Measurements from ENCODE around the gene PDCL2.

The PDCL2 gene

DNA sequence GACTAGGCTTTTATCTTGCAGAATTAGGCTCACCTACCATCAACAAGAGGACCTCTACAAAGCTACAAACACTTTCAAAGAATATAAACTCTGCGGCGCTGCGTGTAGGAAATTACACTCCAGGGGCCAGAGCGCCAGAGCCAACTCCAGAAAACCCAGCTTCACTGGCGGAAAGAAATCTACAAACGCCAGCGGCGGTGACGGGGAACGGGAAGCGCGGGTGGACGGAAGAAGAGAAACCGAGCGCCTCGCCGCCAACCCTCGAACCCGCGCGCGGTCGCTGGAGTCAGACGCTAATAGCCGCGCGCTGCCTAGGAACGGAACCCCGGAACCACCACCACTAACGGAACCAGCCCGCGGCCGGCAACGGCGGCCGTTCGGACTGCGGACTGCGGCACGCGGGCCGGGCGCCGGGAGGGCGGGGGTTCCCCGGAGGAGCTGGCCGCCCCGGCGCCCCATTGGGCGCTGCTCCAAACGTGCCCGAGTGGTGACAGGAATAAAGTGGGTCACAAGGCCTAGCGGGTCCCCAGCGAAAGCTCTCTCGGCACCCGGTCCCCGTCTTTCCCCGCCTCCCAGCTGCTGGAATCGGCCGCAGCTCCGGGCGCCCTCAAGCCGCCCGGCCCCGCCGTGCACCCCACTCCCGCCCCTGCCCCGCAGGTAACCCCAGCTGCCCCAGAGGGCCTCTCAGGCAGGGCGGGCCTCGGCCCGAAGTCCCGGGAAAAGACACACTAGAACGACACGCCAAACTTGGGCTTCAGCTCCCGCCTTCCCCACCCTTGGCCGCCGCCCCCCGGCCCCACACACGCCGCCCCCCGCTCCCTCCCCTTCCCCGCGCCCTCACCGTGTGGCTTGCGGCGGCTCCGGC lies 46.2 kb downstream of the PDCL2 start:
- CTCF ChIA-PET: interaction anchor here (0.6 to 2.3 kb wide), 12 partner anchors 10 to 200 kb away, joined by 3 to 11 read pairs (median 4); no protein-coding TSS in a partner anchor
- no peak for DNase-seq (ENCODE audit: low read depth, low spot score)
- POLR2A ChIA-PET: interaction anchor here (1.1 to 3.5 kb wide), 4 partner anchors 100 to 200 kb away, joined by 4 to 17 read pairs (median 9); partner anchors contain the start of genes SRD5A3 and TMEM165
- TF ChIP-seq, protein P1, sequence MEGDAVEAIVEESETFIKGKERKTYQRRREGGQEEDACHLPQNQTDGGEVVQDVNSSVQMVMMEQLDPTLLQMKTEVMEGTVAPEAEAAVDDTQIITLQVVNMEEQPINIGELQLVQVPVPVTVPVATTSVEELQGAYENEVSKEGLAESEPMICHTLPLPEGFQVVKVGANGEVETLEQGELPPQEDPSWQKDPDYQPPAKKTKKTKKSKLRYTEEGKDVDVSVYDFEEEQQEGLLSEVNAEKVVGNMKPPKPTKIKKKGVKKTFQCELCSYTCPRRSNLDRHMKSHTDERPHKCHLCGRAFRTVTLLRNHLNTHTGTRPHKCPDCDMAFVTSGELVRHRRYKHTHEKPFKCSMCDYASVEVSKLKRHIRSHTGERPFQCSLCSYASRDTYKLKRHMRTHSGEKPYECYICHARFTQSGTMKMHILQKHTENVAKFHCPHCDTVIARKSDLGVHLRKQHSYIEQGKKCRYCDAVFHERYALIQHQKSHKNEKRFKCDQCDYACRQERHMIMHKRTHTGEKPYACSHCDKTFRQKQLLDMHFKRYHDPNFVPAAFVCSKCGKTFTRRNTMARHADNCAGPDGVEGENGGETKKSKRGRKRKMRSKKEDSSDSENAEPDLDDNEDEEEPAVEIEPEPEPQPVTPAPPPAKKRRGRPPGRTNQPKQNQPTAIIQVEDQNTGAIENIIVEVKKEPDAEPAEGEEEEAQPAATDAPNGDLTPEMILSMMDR (IDR thresholded peaks at IDR 0.05; ENCODE audit: insufficient read depth, low read length, missing control alignments): no peak
- peak overlapping the region; percentile 77 for H3K4me3 ChIP-seq (ENCODE audit: low read depth, low read length)

DNA sequence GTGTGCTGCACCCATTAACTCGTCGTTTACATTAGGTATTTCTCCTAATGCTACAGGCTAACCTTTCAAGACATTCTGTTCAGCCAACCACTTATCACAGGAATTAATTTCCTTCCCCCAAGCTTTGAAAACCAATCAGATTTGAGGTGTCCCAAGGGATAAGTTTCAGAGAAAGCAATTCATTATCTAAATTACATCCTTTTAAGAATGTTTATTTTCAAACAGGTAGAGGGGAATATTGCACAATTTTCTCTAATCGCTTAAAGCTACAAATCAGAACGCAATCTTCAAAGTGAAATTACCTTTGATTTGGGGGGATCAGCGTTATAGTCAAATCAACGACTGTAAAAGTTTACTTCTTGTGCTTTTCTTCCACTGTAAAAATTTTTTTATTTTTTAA lies 46.9 kb downstream of the PDCL2 start:
- TF ChIP-seq, protein P1 (IDR thresholded peaks at IDR 0.05; ENCODE audit: insufficient read depth, low read length, missing control alignments): no peak
- CTCF ChIA-PET: interaction anchor here (1.1 to 2.3 kb wide), 9 partner anchors 9 to 135 kb away, joined by 3 to 11 read pairs (median 4); no protein-coding TSS in a partner anchor
- peak overlapping the region; percentile 77 for H3K4me3 ChIP-seq (ENCODE audit: low read depth, low read length)
- DNase-seq (ENCODE audit: low read depth, low spot score): no peak
- POLR2A ChIA-PET: interaction anchor here (1.1 to 3.5 kb wide), 3 partner anchors 99 to 200 kb away, joined by 4 to 17 read pairs (median 10); partner anchors contain the start of gene SRD5A3

DNA sequence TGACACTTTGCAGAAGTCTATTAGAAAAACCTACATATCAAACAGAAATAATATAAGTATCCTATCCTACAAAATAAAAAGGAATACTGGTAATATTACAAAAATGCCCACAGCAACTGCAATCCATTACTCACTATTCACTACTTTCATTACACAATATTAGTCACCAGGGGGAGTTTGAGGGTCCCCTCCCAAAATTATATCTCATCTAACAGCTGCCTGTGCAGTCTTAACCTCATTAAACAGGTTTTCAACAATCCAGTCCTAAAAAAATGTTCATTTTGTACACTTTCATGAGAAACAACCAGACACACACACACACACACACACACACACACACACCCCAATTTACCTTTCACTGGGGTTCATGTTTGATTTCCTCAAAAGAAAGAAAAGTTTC lies 48.2 kb downstream of the PDCL2 start:
- CTCF ChIA-PET: interaction anchor here (0.6 to 1.3 kb wide), 2 partner anchors 95 to 356 kb away, joined by 3 read pairs; no protein-coding TSS in a partner anchor
- H3K4me3 ChIP-seq (ENCODE audit: low read depth, low read length): no peak overlapping the region
- TF ChIP-seq, protein P1 (IDR thresholded peaks at IDR 0.05; ENCODE audit: insufficient read depth, low read length, missing control alignments): no peak
- no peak for DNase-seq (ENCODE audit: low read depth, low spot score)
- POLR2A ChIA-PET: no interaction called here

DNA sequence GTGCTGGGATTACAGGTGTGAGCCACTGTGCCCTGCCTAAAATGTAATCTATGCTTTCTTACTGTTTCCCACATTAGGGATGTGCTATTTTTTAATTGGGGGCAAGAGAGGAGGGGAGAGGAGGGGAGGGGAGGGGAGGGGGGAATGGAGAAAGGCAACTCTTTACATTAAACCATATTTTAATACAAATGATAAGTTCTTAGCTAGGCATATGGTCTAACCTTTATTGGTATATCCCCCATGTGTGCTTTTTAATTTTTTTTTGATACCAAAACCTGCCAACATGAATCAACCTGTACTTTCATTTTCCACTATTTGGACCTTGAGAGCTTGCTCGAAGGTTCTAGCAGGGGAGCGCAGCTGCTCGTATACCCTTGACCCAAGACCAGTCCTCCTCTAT lies 51.8 kb downstream of the PDCL2 start:
- ChIA-PET CTCF (interaction anchor here (0.7 kb wide), 1 partner anchor 60 kb away, joined by 3 read pairs; no protein-coding TSS in a partner anchor), POLR2A (no interaction called here)
- no peak for DNase-seq (ENCODE audit: low read depth, low spot score)
- no peak overlapping the region for H3K4me3 ChIP-seq (ENCODE audit: low read depth, low read length)
- TF ChIP-seq, protein P1 (IDR thresholded peaks at IDR 0.05; ENCODE audit: insufficient read depth, low read length, missing control alignments): no peak

DNA sequence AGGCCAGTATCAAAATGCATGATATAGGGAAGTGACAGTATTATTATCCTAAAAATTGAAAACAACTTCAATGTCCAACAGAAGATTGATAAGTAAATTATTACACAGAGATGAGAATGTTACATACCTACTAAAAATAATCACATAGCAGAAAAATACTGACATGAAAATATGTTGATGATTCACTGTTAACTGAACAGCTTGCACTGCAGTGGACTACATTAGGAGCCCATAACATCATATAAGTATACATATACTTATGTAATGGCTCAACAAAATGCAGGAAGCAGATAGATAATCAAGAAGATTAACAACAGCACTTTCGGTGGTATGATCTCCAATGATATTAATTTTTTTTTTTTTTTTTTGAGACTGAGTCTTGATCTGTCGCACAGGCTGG lies 52.4 kb downstream of the PDCL2 start:
- POLR2A ChIA-PET: no interaction called here
- TF ChIP-seq, protein P1 (IDR thresholded peaks at IDR 0.05; ENCODE audit: insufficient read depth, low read length, missing control alignments): no peak
- DNase-seq (ENCODE audit: low read depth, low spot score): no peak
- CTCF ChIA-PET: interaction anchor here (0.6 to 0.7 kb wide), 2 partner anchors 59 to 169 kb away, joined by 3 read pairs; no protein-coding TSS in a partner anchor
- H3K4me3 ChIP-seq (ENCODE audit: low read depth, low read length): no peak overlapping the region

DNA sequence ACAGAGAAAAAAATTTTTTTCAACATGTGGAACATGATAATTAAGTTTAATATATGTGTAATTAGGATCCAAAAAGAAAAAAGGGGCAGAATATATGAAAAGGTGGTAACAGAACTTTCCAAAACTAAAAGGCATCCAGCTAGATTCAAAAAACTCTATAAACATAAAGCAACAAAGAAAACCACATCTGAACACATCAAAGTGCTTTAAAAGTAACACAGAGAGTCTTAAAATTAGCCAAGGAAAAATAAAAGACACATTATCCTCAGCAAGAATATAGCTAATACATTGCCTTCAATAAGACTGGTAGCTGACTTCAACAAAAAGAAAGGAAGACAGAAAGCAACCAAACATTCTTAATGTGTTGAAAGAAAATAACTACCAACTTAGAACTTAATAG lies 53.5 kb downstream of the PDCL2 start:
- TF ChIP-seq, protein P1 (IDR thresholded peaks at IDR 0.05; ENCODE audit: insufficient read depth, low read length, missing control alignments): no peak
- no peak for DNase-seq (ENCODE audit: low read depth, low spot score)
- ChIA-PET POLR2A (interaction anchor here (0.8 kb wide), 1 partner anchor 9 kb away, joined by 4 read pairs; the partner anchor contains the start of gene CLOCK), CTCF (interaction anchor here (1.1 kb wide), 1 partner anchor 93 kb away, joined by 3 read pairs; no protein-coding TSS in a partner anchor)
- no peak overlapping the region for H3K4me3 ChIP-seq (ENCODE audit: low read depth, low read length)
